Peyer's patch (tissue), 4 donors: ENCODE data around the gene CUL2. TPM values are rescaled to one million over a fixed set of nuclear protein-coding genes. Genes with fewer than 3 reads are reported as not detected.

Source experiments
- DNase-seq, 3 donors: peaks; one replicate each; pipeline ENCODE4 v3.0.0-alpha.2; 2017 to 2019
- H3K27ac ChIP-seq, 4 donors: fragments of 200-600 bp; sonication (generic); one replicate each; pipeline ENCODE4 v1.5.1; 2016 to 2019
- H3K27me3 ChIP-seq, 2 donors: fragments of 200-600 bp; sonication (generic); one replicate each; pipeline ENCODE4 v1.5.1; 2019
- H3K36me3 ChIP-seq, 3 donors: fragments of 200-600 bp; sonication (generic); one replicate each; pipeline ENCODE4 v1.5.1; 2016 to 2019
- H3K4me1 ChIP-seq, 4 donors: fragments of 200-600 bp; sonication (generic); one replicate each; pipeline ENCODE4 v1.5.1; 2016 to 2019
- H3K4me3 ChIP-seq, 4 donors: fragments of 200-600 bp; sonication (generic); 1 replicate in 3 of 4; 2 replicates in 1 of 4; pipeline ENCODE4 v1.5.1; 2016 to 2019; ENCODE audit warnings: mild to moderate bottlenecking in 1 of 4
- H3K9me3 ChIP-seq, 4 donors: fragments of 200-600 bp; sonication (generic); one replicate each; pipeline ENCODE4 v1.5.1; 2016 to 2019; ENCODE audit warnings: mild to moderate bottlenecking in 1 of 4
- CTCF ChIP-seq, 6 experiments: fragments of 450-650 bp in 4 of 6; fragments of 200-600 bp in 2 of 6; sonication (generic) in 1 of 6; IDR thresholded peaks; one replicate each; pipeline ENCODE4 v1.5.1; 2017 to 2019; ENCODE audit warnings: antibody characterized with exemption in 6 of 6, mild to moderate bottlenecking in 3 of 6, moderate library complexity in 1 of 6
- POLR2A ChIP-seq, 2 donors: fragments of 450-650 bp; IDR thresholded peaks; one replicate each; pipeline ENCODE4 v1.5.1; 2017; ENCODE audit warnings: antibody characterized with exemption in 2 of 2, mild to moderate bottlenecking in 2 of 2, moderate library complexity in 2 of 2
- total RNA-seq, 4 donors: library from RNA; depleted of rRNA; stranded (reverse); fragments of >200 nt; gene quantifications; one replicate each; pipeline ENCODE4 v1.1.0, GENCODE V29; 2016

CUL2 gene
- total RNA-seq, 4 donors from 2014 or later, result 13.8 to 21.6 (median 17.7) TPM

GRCh38 chr10:35079265-35079664 lies 10.9 kb downstream of the CUL2 start:
- H3K4me3 ChIP-seq, result no peak overlapping the region
- H3K27me3 ChIP-seq, result no peaks in the 10 kb centered on the region
- H3K27ac ChIP-seq, result no peak overlapping the region
- TF ChIP-seq CTCF (IDR thresholded peaks at IDR 0.05) (no peak), POLR2A (IDR thresholded peaks at IDR 0.05) (no peak)
- no peaks in the 10 kb centered on the region for H3K4me1 ChIP-seq
- H3K9me3 ChIP-seq, result peaks cover 0 to 5% (median 0%) of the 10 kb centered on the region in 4 donors
- DNase-seq, result no peak
- peaks cover 0 to 19% (median 0%) of the 10 kb centered on the region in 3 donors for H3K36me3 ChIP-seq

- H3K4me3 ChIP-seq, result no peak overlapping the region
- no peak for DNase-seq
- no peaks in the 10 kb centered on the region for H3K27me3 ChIP-seq
- H3K27ac ChIP-seq, result no peak overlapping the region
- no peaks in the 10 kb centered on the region for H3K4me1 ChIP-seq
- peaks cover 0 to 17% (median 0%) of the 10 kb centered on the region in 3 donors for H3K36me3 ChIP-seq
- TF ChIP-seq CTCF (IDR thresholded peaks at IDR 0.05) (no peak), POLR2A (IDR thresholded peaks at IDR 0.05) (no peak)
- no peaks in the 10 kb centered on the region for H3K9me3 ChIP-seq
These were observed 14.9 kb downstream of the CUL2 start for GRCh38 chr10:35075228-35075627.

- peaks cover 0 to 25% (median 0%) of the 10 kb centered on the region in 3 donors for H3K36me3 ChIP-seq
- no peaks in the 10 kb centered on the region for H3K27me3 ChIP-seq
- DNase-seq, result no peak
- H3K9me3 ChIP-seq, result no peaks in the 10 kb centered on the region
- TF ChIP-seq CTCF (IDR thresholded peaks at IDR 0.05) (no peak), POLR2A (IDR thresholded peaks at IDR 0.05) (no peak)
- no peaks in the 10 kb centered on the region for H3K4me1 ChIP-seq
- H3K27ac ChIP-seq, result no peak overlapping the region
- H3K4me3 ChIP-seq, result no peak overlapping the region
These were observed 15.9 kb downstream of the CUL2 start for GRCh38 chr10:35074266-35074665.

- DNase-seq, result no peak
- no peaks in the 10 kb centered on the region for H3K4me1 ChIP-seq
- TF ChIP-seq CTCF (IDR thresholded peaks at IDR 0.05) (no peak), POLR2A (IDR thresholded peaks at IDR 0.05) (no peak)
- H3K27me3 ChIP-seq, result no peaks in the 10 kb centered on the region
- H3K36me3 ChIP-seq, result peaks cover 0 to 47% (median 0%) of the 10 kb centered on the region in 3 donors
- H3K9me3 ChIP-seq, result no peaks in the 10 kb centered on the region
- H3K4me3 ChIP-seq, result no peak overlapping the region
- H3K27ac ChIP-seq, result no peak overlapping the region
These were observed 19.6 kb downstream of the CUL2 start for GRCh38 chr10:35070521-35070920.

GRCh38 chr10:35063837-35064454 lies 26.2 kb downstream of the CUL2 start:
- Histone ChIP-seq H3K4me1 (no peaks in the 10 kb centered on the region), H3K9me3 (no peaks in the 10 kb centered on the region), H3K36me3 (peaks cover 0 to 77% (median 0%) of the 10 kb centered on the region in 3 donors), H3K27ac (no peak overlapping the region), H3K4me3 (no peak overlapping the region), H3K27me3 (no peaks in the 10 kb centered on the region)
- no peak for TF ChIP-seq CTCF (IDR thresholded peaks at IDR 0.05)
- TF ChIP-seq POLR2A (IDR thresholded peaks at IDR 0.05), result no peak
- DNase-seq, result no peak
